ENCODE measurements around the gene ZNF394.
"Not testable (repeated sequence)": the region's sequence is repeated elsewhere in the genome, so short reads cannot be mapped to it uniquely, and the experiment has no call there.

Gene ZNF394

GRCh38 chr7:99499721-99500636, at the start of gene ZNF394:
Gene ZNF394 (minus strand): TSS chr7:99500281. CDS start chr7:99500093, 188 bp downstream.
- peak; percentile 86 for DNase-seq

GRCh38 chr7:99549545-99549944, 49.5 kb upstream of the ZNF394 start:
- DNase-seq, result not testable (repeated sequence)

GRCh38 chr7:99545308-99545707, 45.2 kb upstream of the ZNF394 start:
- not testable (repeated sequence) for DNase-seq

GRCh38 chr7:99543916-99544315, 43.8 kb upstream of the ZNF394 start:
- no peak for DNase-seq

- DNase-seq, result no peak
Measured at GRCh38 chr7:99543081-99543671, 43.1 kb upstream of the ZNF394 start.

- DNase-seq, result no peak
Measured at GRCh38 chr7:99541212-99541611, 41.1 kb upstream of the ZNF394 start.

- no peak for DNase-seq
Measured at GRCh38 chr7:99540542-99540941, 40.5 kb upstream of the ZNF394 start.

- no peak for DNase-seq
Measured at GRCh38 chr7:99539213-99539811, 39.2 kb upstream of the ZNF394 start.

- DNase-seq, result no peak
Measured at GRCh38 chr7:99535667-99536066, 35.6 kb upstream of the ZNF394 start.

- no peak for DNase-seq
Measured at GRCh38 chr7:99531354-99531765, 31.3 kb upstream of the ZNF394 start.

- no peak for DNase-seq
Measured at GRCh38 chr7:99525713-99526440, 25.8 kb upstream of the ZNF394 start.

- DNase-seq, result no peak
Measured at GRCh38 chr7:99521399-99521798, 21.3 kb upstream of the ZNF394 start.

GRCh38 chr7:99514050-99514449, 14.0 kb upstream of the ZNF394 start:
- no peak for DNase-seq

GRCh38 chr7:99505324-99505662, 5.2 kb upstream of the ZNF394 start:
- DNase-seq, result no peak

GRCh38 chr7:99504603-99505323, 4.7 kb upstream of the ZNF394 start, which contains the start of gene ZKSCAN5:
Gene ZKSCAN5 (plus strand): TSS chr7:99504662. CDS start chr7:99506045, 1,383 bp downstream.
- DNase-seq, result peak; percentile 93

GRCh38 chr7:99504281-99504602, 4.2 kb upstream of the ZNF394 start:
- DNase-seq, result peak; percentile 97

GRCh38 chr7:99501236-99501635, 1.2 kb upstream of the ZNF394 start:
- DNase-seq, result not testable (repeated sequence)

GRCh38 chr7:99500637-99501009, 542 bp upstream of the ZNF394 start:
- no peak for DNase-seq

GRCh38 chr7:99499371-99499720, 735 bp downstream of the ZNF394 start:
- no peak for DNase-seq

GRCh38 chr7:99498546-99498944, 1.5 kb downstream of the ZNF394 start:
- DNase-seq, result no peak

GRCh38 chr7:99497766-99498545, 2.1 kb downstream of the ZNF394 start:
- no peak for DNase-seq

GRCh38 chr7:99493823-99494222, 6.3 kb downstream of the ZNF394 start:
- no peak for DNase-seq

All from NCI-H1436 (cell line).